Glomerular endothelial cell (primary cell): ENCODE data around the gene ZNF581. TPM values are rescaled to one million over a fixed set of nuclear protein-coding genes. Genes with fewer than 3 reads are reported as not detected.

Experiments used
- DNase-seq: peaks from one replicate; pipeline ENCODE4 v3.0.0-alpha.2; 2011; ENCODE audit warnings: low read depth, low spot score; ENCODE audit errors: extremely low read depth
- total RNA-seq: library from RNA; depleted of rRNA; stranded (reverse); fragments of >200 nt; gene quantifications from 2 replicates; pipeline ENCODE4 v1.2.3, GENCODE V29; 2015

Gene ZNF581
- total RNA-seq, 1 donor from 2014 or later: 22.8 TPM

DNA sequence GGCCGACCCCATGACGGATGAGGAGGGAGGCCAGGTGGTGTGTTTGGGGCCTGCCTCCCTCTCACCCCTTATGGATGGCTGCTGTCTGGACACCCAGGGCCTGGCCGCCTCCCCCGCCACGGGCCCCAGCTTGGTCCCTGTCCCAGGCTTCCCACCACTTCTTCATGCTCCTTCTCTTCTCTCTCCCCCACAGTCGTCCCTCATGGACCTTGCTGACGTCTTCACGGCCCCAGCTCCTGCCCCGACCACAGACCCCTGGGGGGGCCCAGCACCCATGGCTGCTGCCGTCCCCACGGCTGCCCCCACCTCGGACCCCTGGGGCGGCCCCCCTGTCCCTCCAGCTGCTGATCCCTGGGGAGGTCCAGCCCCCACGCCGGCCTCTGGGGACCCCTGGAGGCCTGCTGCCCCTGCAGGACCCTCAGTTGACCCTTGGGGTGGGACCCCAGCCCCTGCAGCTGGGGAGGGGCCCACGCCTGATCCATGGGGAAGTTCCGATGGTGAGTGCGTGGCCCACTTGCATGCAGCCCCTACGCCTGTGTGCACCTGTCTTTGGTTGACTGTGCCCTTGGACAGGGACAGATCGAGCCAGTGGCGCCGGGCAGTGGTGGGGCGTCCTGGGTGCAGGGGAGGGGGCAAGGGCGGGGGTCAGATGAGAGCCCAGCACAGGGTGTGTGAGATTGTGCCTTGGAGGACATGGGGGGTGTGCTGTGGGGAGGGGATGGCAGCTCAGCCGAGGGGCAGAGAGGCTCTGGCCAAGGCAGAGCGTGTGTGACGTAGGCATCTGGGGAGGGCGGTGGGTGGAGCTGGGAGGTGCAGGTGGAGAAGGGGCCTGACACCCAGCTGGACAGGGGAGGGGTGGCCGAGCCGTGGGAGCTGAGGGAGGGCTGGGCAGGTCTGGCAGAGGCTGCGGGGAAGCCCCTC lies 48.4 kb downstream of the ZNF581 start:
- DNase-seq: no peak

DNA sequence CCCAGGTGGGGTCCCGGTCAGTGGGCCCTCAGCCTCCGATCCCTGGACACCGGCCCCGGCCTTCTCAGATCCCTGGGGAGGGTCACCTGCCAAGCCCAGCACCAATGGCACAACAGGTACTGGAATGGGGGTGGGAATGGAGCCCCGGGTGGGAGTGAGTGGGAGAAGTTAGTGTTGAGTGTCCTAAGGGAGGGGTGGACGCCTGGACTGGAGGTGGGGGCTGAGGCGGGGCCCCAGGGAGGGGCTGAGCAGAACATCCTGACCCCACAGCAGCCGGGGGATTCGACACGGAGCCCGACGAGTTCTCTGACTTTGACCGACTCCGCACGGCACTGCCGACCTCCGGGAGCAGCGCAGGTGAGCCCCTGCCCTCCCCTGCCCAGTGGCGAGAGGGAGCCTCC lies 49.2 kb downstream of the ZNF581 start:
- DNase-seq: no peak

DNA sequence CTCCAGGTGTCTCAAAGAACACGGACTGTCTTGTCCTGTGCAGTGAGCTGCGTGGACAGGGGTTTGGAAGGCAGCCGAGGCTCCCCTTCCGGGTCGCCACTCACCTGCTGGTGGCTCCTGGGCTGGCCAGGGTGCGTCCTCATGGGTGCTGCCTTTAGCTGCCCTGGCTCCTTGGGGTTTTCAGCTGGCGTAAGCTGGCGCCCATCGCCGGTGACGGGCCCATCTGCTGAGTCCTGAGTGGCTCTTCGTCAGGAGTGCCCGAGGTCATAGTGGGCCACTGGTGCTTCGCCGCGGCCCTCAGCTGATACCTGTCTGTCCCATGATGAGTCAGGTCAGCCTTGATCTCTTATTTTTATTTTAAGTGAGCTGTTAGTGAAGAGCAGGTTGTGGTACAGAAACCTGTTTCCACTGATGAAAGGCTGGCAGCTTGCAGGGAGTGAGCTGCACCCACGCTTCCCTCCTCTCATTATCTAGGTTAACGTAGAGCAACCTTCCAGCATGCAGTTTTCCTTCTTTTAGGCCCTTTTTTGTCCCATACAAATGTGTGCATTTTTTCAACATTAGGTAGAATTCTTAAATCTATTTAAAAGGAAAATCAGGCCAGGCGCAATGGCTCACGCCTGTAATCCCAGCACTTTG lies 50.0 kb downstream of the ZNF581 start:
- no peak for DNase-seq

DNA sequence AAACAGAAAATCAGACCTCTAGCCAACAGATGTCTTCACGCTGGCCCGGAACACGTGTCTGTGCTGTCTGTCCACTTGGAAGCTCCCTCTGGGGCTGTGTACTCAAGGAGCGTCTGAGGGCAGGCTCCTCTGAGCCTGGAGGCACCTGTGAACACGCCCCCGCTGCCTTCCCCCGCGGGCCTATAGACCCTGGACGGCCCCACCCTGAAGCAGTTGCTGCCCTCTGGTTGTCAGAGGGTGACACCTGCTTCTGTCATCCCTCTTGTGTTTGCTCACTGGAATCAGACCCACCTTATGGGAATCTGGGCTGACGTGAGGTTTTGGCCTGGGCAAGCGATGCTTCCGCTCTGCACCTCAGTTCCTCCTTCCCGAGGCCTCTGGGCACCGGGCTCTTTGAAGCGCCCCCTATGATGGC lies 50.8 kb downstream of the ZNF581 start:
- DNase-seq: no peak

DNA sequence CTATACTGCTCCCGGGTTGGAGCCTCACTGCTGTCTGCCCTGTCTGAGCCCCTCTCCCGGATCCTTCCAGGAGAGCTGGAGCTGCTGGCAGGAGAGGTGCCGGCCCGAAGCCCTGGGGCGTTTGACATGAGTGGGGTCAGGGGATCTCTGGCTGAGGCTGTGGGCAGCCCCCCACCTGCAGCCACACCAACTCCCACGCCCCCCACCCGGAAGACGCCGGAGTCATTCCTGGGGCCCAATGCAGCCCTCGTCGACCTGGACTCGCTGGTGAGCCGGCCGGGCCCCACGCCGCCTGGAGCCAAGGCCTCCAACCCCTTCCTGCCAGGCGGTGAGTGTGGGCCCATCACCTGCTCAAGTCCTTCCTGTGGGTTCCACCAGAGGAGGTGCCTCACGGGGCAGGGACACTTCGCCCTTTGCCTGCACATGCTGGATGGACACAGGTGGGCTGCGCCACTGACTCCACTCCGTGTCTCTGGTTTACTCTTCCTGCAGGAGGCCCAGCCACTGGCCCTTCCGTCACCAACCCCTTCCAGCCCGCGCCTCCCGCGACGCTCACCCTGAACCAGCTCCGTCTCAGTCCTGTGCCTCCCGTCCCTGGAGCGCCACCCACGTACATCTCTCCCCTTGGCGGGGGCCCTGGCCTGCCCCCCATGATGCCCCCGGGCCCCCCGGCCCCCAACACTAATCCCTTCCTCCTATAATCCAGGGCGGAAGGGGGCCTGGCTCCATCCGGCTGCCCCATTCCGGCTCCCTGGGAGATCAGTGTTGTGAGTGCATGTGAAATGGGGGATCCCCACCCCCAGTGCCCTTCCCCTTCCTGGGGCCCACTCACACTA lies 51.4 kb downstream of the ZNF581 start:
- DNase-seq: no peak

Other genes starting within 250 kb of the ZNF581 start
- 64.2 and 82.3 TPM in 2 replicates for gene UBE2S, start 235.9 kb upstream of the ZNF581 start, total RNA-seq
- not detected in 2 replicates for gene SHISA7, start 200.3 kb upstream of the ZNF581 start, total RNA-seq
- 52.1 and 73.1 TPM in 2 replicates for gene ISOC2, start 182.0 kb upstream of the ZNF581 start, total RNA-seq
- not detected in 2 replicates for gene C19orf85, start 178.9 kb upstream of the ZNF581 start, total RNA-seq
- gene ZNF628, start 167.0 kb upstream of the ZNF581 start, total RNA-seq: 3.8 and 10.1 TPM in 2 replicates
- 26.4 and 42.5 TPM in 2 replicates for gene NAT14, start 158.5 kb upstream of the ZNF581 start, total RNA-seq
- gene SSC5D, start 155.2 kb upstream of the ZNF581 start, total RNA-seq: 2.4 and 2.9 TPM in 2 replicates
- not detected in 2 replicates for gene SBK2, start 106.5 kb upstream of the ZNF581 start, total RNA-seq
- 1.3 and 1.5 TPM in 2 replicates for gene SBK3, start 98.1 kb upstream of the ZNF581 start, total RNA-seq
- 9.2 and 9.5 TPM in 2 replicates for gene ZNF579, start 62.8 kb upstream of the ZNF581 start, total RNA-seq
- 4.4 and 4.7 TPM in 2 replicates for gene FIZ1, start 44.1 kb upstream of the ZNF581 start, total RNA-seq
- gene ZNF524, start 43.4 kb upstream of the ZNF581 start, total RNA-seq: 24.6 and 42.1 TPM in 2 replicates
- gene ZNF865, start 38.0 kb upstream of the ZNF581 start, total RNA-seq: 5.7 and 13.1 TPM in 2 replicates
- gene ZNF784, start 19.1 kb upstream of the ZNF581 start, total RNA-seq: 2.0 and 3.9 TPM in 2 replicates
- 18.3 and 28.9 TPM in 2 replicates for gene ZNF580, start 2.6 kb upstream of the ZNF581 start, total RNA-seq
- 24.0 and 28.7 TPM in 2 replicates for gene CCDC106, start 4.6 kb downstream of the ZNF581 start, total RNA-seq
- gene U2AF2, start 11.4 kb downstream of the ZNF581 start, total RNA-seq: 111 and 150 TPM in 2 replicates
- gene EPN1, start 31.6 kb downstream of the ZNF581 start, total RNA-seq: 162 and 201 TPM in 2 replicates
- not detected in 2 replicates for gene NLRP9, start 94.8 kb downstream of the ZNF581 start, total RNA-seq
- gene RFPL4A, start 115.4 kb downstream of the ZNF581 start, total RNA-seq: not detected in 2 replicates
- not detected in 2 replicates for gene RFPL4AL1, start 125.5 kb downstream of the ZNF581 start, total RNA-seq
- not detected in 2 replicates for gene NLRP11, start 188.3 kb downstream of the ZNF581 start, total RNA-seq
- gene NLRP4, start 192.9 kb downstream of the ZNF581 start, total RNA-seq: not detected in 2 replicates